Cardiac muscle cell (in vitro differentiated cells and primary cell): ENCODE results near the gene TRPM5. TPM values are rescaled to one million over a fixed set of nuclear protein-coding genes. Genes with fewer than 3 reads are reported as not detected.

Experiments
- DNase-seq, 2 donors: peaks; one replicate each; pipeline versions ENCODE4 v3.0.0 to v3.0.0-alpha.2; 2010 to 2017; ENCODE audit warnings: low read depth in 1 of 2, low spot score in 1 of 2
- H3K27ac ChIP-seq: fragments of 200-600 bp; sonication (generic); 2 replicates; pipeline ENCODE4 v1.5.1; 2016
- H3K27me3 ChIP-seq: fragments of 200-600 bp; sonication (generic); 2 replicates; pipeline ENCODE4 v1.6.0; 2016; ENCODE audit warnings: control low read depth
- H3K36me3 ChIP-seq: fragments of 200-600 bp; sonication (generic); 2 replicates; pipeline ENCODE4 v1.5.1; 2016; ENCODE audit warnings: control low read depth
- H3K4me1 ChIP-seq: fragments of 200-600 bp; sonication (generic); 2 replicates; pipeline ENCODE4 v1.8.1; 2017; ENCODE audit warnings: low read depth, mild to moderate bottlenecking, mixed run types
- H3K4me3 ChIP-seq: fragments of 200-600 bp; sonication (generic); 2 replicates; pipeline ENCODE4 v1.5.1; 2016; ENCODE audit warnings: mild to moderate bottlenecking
- H3K9me3 ChIP-seq: fragments of 200-600 bp; sonication (generic); 2 replicates; pipeline ENCODE4 v1.5.1; 2017; ENCODE audit warnings: low read depth, mild to moderate bottlenecking, control low read depth
- CTCF ChIP-seq: IDR thresholded peaks from 2 replicates; pipeline ENCODE4 v1.5.1; 2012; ENCODE audit warnings: low read depth, mild to moderate bottlenecking, low read length
- polyA plus RNA-seq: library from polyadenylated mRNA; unstranded; fragments of >200 nt; fragmentation: Nextera tagmentation; extraction: Ambion mirVana; gene quantifications from 2 replicates; pipeline ENCODE4 v1.2.1, GENCODE V29; 2016
- total RNA-seq: library from RNA; depleted of rRNA; stranded (reverse); fragments of >200 nt; gene quantifications from 2 replicates; pipeline ENCODE4 v1.2.3, GENCODE V29; 2016

TRPM5 gene
- total and polyA plus RNA-seq, 2 experiments from 2014 or later, result 0.33 to 0.66 TPM

DNA sequence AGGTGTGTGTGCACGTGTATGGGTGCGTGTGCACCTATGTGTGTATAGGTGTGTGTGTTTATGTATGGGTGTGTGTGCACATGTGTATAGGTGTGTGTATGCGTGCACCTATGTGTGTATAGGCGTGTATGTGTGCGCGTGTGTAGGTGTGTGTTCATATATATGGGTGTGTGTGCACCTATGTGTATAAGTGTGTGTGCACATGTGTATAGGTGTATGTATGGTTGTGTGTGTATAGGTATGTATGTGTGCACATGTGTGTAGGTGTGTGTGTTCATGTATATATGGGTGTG is 27.4 kb upstream of the TRPM5 start:
- no peak overlapping the region for H3K27ac ChIP-seq
- H3K9me3 ChIP-seq, result no peaks in the 10 kb centered on the region
- H3K4me3 ChIP-seq, result no peak overlapping the region
- H3K36me3 ChIP-seq, result no peaks in the 10 kb centered on the region
- TF ChIP-seq CTCF, result no peak
- no peaks in the 10 kb centered on the region for H3K4me1 ChIP-seq
- H3K27me3 ChIP-seq, result peaks cover 25% of the 10 kb centered on the region
- DNase-seq, result no peak

DNA sequence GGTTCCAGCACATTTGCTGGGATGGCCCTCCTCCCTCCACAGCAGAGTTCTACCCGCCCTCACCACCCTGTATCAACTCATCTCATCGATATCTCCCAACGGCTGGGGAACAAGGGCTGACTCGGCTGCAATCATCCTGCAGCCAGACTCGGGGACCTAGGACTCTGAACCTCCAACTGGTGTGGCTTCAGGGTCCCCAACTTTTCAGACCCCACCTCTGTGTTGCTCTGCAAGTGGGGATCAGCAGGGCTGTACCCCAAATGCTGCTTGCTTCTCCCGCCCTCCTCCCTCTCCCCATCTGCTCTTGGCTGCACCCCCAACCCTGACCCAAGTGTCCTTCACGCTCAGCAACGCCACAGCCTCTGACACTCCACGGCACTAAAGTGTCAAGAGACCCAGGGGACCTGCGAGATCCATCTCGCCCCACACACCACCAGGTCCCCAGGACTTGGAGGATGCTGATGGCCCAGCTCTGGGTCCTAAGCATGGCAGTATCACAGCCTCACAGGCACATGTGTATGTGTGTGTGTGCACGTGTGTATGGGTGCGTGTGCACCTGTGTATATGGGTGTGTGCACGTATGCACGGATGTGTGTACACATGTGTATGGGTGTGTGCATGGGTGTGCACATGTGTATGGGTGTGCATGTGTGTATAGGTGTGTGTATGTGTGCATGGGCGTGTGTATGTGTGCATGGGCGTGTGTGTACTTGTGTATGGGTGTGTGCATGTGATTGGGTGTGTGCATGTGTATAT is 26.9 kb upstream of the TRPM5 start:
- Histone ChIP-seq H3K4me1 (no peaks in the 10 kb centered on the region), H3K27me3 (peaks cover 25% of the 10 kb centered on the region), H3K9me3 (no peaks in the 10 kb centered on the region), H3K36me3 (no peaks in the 10 kb centered on the region), H3K27ac (no peak overlapping the region), H3K4me3 (no peak overlapping the region)
- DNase-seq, result no peak
- TF ChIP-seq CTCF, result no peak

GRCh38 chr11:2470495-2470894 is 26.2 kb upstream of the TRPM5 start:
- H3K27ac ChIP-seq, result no peak overlapping the region
- H3K4me3 ChIP-seq, result no peak overlapping the region
- DNase-seq, result no peak
- no peaks in the 10 kb centered on the region for H3K36me3 ChIP-seq
- no peaks in the 10 kb centered on the region for H3K4me1 ChIP-seq
- H3K27me3 ChIP-seq, result peaks cover 26% of the 10 kb centered on the region
- no peaks in the 10 kb centered on the region for H3K9me3 ChIP-seq
- no peak for TF ChIP-seq CTCF

- no peaks in the 10 kb centered on the region for H3K36me3 ChIP-seq
- DNase-seq, result no peak
- peaks cover 2% of the 10 kb centered on the region for H3K4me1 ChIP-seq
- H3K4me3 ChIP-seq, result no peak overlapping the region
- no peaks in the 10 kb centered on the region for H3K9me3 ChIP-seq
- TF ChIP-seq CTCF, result no peak
- peaks cover 27% of the 10 kb centered on the region for H3K27me3 ChIP-seq
- H3K27ac ChIP-seq, result no peak overlapping the region
Observed at GRCh38 chr11:2468363-2469235, 24.3 kb upstream of the TRPM5 start.

DNA sequence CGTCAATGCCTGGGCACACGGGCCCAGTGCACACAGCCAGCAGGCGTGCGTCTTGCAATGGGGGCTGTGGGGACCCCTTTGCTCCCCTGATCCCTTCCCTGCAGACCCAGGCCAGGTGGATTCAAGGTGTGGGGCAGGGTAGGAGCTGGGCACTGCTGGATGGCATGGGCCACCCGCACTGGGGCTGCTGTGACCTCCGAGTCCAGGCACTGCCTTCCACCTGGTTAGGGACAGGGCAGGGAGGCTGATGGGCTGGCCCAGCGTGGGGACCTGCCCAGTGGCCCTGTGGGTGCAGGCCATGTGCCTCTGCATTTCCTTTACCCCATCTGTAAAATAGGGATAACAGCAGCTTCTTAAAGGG is 23.4 kb upstream of the TRPM5 start:
- H3K27me3 ChIP-seq, result peaks cover 27% of the 10 kb centered on the region
- no peak overlapping the region for H3K27ac ChIP-seq
- no peak for TF ChIP-seq CTCF
- H3K36me3 ChIP-seq, result no peaks in the 10 kb centered on the region
- DNase-seq, result no peak
- no peak overlapping the region for H3K4me3 ChIP-seq
- H3K4me1 ChIP-seq, result peaks cover 11% of the 10 kb centered on the region
- H3K9me3 ChIP-seq, result no peaks in the 10 kb centered on the region
